GM18873 (cell line): ENCODE data around the gene TRAPPC2L.

Experiments used
- ATAC-seq: cut with Tn5 transposase; IDR thresholded peaks from one replicate; pipeline ENCODE4 v1.9.1; 2021; ENCODE audit warnings: mild to moderate bottlenecking, moderate library complexity, moderate number of reproducible peaks; ENCODE audit not compliant: unreplicated experiment, low FRiP score

TRAPPC2L gene

DNA sequence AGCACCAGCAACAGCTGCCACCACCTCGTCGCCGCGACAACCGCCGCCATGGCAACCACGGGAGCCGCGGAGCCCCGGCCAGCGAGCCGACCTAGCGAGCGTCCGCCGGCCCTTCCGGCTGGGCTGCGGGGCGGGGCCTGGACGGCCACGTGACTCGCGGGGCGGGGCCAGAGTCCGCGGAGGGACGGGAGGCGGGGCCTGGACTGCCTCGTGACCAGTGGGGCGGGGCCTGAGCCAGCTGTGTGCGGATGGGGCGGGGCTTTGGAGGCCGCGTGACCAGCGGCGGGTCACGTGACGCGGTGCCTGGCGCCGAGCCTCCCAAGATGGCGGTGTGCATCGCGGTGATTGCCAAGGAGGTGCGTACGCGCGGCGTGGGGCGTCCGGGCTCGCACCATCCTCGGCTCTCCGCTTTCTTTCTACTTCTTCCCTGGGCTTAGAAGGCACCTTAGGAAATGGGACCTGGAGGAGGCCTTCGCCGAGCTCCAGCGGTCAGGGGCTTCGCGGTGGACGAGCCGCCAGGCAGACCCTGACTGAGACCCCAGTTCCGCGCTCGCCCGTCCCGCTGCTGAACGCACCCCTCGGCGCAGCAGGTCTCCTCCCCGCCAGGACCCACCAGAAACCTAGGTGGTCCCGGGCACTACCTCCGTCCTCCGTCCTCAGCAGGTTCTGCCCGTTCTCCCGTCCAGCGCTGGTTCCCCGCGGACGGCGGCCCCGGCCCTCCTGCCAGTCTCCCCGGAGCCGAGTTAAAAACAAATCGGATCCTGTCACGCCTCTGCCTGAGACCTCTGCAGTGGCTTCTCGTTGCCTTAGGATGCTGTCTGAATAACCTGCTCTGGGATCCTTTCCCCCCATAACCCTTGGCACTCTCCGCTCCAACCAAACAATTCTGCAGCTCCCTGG lies at the start of gene TRAPPC2L, which contains the start of gene GALNS:
TRAPPC2L (plus strand) TSS at position 300 of the 900 bp plus-strand sequence; CDS start at position 324, 24 bp downstream.
GALNS (minus strand) TSS at position 120 of the 900 bp plus-strand sequence; CDS start at position 50, 70 bp downstream.
- ATAC-seq, result peak; percentile 72

DNA sequence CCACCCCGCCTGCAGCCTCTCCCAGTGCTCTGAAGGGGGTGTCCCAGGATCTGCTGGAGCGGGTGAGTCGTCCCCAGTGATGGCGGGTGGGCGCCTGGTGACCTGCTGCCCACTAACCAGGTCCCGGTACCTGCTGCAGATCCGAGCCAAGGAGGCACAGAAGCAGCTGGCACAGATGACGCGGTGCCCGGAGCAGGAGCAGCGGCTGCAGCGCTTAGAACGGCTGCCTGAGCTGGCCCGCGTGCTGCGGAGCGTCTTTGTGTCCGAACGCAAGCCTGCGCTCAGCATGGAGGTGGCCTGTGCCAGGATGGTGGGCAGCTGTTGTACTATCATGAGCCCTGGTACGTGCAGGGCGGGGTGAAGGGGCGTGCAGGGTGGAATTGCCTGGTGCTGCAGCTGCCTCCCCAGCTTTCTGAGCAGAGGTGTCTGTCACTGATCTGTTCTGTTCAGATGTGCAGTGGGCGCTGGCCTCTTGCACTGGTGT lies 49.7 kb upstream of the TRAPPC2L start:
- ATAC-seq, result no peak

DNA sequence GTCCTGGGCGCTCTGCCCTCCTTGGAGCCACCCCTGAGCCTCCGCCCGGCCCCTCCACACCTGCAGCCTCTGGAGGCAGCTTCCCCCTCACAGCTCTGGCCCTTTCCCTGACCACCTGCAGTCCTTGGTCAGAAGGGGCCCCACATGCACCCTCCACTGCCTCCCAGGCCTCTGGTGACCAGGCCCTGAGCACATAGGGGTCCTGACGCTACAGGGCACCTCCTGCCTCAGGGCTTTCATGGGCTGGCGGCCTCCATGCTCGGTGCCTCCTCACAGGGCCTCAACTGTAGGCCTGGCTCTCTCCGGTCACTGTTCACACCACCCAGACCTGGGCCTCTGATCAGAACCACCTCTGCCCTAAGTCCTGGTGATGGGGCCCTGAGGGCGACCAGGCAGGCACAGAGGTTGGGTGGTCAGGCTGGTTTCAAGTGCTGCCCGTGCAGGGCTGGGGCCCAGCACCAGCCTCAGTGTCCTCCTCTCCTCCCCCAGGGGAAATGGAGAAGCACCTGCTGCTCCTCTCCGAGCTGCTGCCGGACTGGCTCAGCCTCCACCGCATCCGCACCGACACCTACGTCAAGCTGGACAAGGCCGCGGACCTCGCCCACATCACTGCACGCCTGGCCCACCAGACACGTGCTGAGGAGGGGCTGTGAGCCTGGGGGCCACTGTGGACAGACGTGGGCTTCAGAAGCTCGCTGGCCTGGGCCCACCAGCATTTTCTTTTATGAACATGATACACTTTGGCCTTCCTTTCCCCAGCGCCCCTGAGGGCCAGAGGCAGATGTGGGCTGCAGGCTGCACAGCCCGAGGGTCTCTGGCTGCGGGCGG lies 49.1 kb upstream of the TRAPPC2L start:
- no peak for ATAC-seq

- no peak for ATAC-seq
These were observed 47.8 kb upstream of the TRAPPC2L start for GRCh38 chr16:88809068-88809675.

DNA sequence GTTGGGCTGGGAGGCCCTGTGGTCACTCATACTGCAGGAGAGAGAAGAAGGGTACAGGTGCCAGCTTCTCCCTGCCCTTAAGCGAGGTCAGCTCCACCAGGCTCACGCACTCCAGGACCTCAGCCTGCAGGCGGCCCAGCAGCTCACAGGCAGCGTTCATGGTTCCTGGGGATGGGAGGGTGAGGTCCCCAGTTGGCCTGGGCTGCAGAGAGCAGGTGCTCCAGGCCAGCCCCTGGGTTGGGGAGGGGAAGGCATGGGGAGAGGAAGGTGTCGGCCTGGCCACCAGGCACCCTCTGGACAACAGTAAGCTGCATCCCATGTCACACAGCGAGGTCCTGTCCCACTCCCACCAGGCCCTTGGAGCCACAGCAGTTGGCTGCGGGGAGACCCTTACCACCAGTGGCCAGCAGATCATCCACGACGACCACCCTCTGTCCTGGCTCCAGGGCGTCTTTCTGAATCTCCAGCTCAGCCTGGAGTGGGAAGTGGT lies 47.2 kb upstream of the TRAPPC2L start:
- ATAC-seq, result no peak

- no peak for ATAC-seq
These were observed 46.6 kb upstream of the TRAPPC2L start for GRCh38 chr16:88810166-88810911.

- ATAC-seq, result peak; percentile 39
These were observed 45.8 kb upstream of the TRAPPC2L start for GRCh38 chr16:88810912-88811768.

- ATAC-seq, result peak; percentile 56
These were observed 45.0 kb upstream of the TRAPPC2L start, which contains the start of gene APRT for GRCh38 chr16:88811769-88812512. APRT (minus strand) TSS chr16:88811928; CDS start chr16:88811899, 29 bp downstream.

DNA sequence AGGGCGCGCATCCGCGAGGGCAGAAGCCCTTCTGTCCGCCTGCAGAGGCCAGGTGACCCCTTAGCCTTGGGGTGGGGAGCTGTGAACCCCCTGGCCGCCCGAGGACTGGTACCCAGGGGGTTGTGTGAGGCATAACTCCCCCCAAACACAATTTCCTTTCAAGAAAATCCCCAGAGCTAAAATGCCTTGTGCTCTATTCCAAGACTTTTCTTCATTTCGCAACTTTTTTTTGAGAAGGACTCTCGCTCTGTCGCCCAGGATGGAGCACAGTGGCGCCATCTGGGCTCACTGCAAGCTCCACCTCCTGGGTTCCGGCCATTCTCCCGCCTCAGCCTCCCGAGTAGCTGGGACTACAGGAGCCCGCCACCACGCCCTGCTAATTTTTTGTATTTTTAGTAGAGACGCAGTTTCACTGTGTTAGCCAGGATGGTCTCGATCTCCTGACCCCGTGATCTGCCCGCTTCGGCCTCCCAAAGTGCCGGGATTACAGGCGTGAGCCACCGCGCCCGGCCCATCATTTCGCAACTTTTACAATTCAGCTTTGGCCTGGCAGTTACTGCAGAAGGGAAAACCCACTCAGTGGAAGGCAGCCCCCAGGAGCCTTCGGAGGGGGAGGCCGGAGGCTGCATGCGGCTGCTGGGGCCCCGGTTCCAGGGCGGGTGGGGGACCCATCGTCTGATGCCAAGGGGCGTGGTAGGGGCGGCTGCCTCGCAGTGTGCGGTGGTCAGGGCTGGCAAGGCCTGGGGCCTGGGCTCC lies 44.2 kb upstream of the TRAPPC2L start:
- no peak for ATAC-seq

DNA sequence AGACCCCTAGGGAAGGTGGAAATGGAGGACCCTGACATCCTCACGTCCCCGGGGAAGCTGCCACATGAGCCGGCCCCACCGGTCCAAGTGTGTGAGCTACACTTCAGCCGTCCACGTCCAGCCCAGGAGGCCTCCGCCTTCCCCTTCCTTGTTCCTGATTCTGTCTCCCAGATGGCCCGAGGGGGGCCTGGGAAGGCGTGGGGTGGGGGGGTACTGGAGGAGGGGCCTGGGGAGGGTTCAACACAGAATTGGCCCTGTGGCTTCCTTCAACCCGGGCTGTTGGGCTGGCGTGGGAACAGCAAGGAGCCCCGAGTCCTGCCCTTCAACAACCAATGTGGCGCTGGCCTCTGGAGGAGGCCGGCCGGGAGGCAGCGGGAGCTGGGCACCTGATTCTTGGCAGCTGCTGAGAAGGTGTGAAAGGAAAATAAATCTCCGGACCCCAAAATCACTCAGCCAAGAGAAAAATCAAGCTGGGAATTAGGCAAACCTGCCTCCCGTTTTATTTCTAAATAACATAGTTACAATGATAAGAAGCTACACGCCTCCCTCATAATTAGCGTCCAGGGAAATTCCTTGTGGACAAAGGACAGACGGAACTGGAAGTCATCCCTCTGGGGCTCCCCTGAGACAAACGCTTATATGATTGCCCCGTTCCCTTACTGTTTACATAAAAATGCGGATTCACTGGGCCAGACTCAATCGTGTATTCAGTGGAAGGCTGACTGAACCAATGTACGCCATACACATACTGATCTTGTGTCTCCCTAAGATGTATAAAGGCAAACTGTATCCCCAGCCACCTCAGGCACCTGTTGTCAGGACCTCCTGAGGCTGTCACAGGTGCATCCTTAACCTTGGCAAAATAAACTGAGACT lies 43.4 kb upstream of the TRAPPC2L start:
- no peak for ATAC-seq

DNA sequence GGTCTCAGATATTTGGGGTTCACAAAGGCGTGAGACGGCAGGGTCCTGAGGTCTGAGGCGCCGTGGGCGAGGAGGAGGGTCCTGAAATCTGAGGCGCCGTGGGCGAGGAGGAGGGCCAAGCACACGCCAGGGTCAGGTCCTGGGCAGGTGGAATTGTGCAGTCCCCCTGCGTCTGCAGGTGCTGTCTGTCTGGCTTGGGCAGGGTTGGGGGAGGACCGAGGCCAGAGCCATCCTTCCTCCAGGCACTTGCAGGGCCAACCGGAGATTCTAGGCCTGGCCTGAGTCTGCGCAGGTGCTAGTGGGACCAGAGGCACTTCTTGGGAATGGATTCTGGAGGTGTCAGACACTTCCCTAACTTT lies 42.8 kb upstream of the TRAPPC2L start:
- no peak for ATAC-seq

DNA sequence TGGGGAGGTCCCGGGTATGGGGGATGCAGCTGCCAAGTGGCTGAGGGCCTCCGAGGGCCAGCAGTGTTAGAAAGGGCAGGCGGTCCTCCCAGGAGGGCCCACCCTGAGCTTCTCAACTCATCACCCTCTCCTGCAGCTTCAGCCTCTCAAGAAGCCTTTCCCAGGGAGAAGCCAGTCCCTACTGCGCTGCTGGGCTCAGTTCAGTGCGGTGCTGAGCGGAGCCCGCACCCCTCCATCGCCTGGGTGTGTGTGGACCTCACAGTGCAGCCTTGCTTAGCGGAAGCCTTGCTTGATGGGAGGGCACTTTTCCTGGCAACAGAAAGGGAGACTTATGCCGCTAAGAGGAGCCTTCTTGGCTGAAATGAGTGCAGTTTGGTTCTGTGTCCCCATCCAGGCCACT lies 41.7 kb upstream of the TRAPPC2L start:
- ATAC-seq, result no peak

DNA sequence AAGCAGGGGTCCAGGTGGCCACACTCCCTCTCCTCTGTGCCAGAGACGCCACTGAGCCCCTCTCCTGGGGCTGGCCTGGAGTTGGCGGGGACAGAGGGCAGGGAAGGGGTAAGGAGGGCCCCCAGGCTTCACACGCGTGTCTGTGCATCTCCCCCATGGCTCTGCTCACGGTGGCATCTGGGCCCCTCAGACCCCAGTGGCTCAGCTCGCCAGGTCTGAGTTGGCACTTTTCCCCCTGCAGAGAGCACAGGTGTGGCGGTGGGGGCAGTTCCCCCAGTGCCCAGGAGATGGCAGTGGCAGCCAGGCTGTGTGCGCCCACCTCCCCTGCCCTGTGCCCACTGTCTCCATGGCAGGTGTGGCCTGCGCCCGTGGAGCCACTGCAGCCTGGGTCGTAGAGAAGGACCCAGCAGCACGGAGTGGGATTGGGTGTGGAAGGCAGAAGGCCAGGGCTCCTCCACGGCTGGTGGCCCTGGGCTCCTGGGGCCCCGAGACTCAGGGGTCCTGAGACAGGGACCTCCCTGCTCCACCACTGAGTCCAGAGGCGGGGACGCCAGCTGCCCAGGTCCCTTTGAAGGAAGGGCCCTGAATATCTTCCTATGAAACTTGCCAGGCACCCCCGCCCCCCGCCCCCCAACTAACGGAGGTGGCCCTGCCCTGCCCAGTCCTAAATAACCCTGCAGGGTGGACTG lies 40.9 kb upstream of the TRAPPC2L start:
- ATAC-seq, result no peak

GRCh38 chr16:88816736-88817535 lies 40.0 kb upstream of the TRAPPC2L start:
- ATAC-seq, result no peak
